WTC11 (cell line): Measurements from ENCODE around the gene TP53I3. TPM values are rescaled to one million over a fixed set of nuclear protein-coding genes. Genes with fewer than 3 reads are reported as not detected.

ENCODE experiments used
- ATAC-seq: fragments of 200-7000 bp; cut with Tn5 transposase; 2 replicates; pipeline ENCODE4 v1.10.0; 2021; ENCODE audit warnings: mild to moderate bottlenecking, moderate library complexity
- CTCF ChIA-PET: fragments of 300-600 bp; sonication (Branson Sonifier 250); formaldehyde crosslinking; loops from one replicate; lab custom pipeline; 2021; ENCODE audit warnings: antibody characterized with exemption; lab: Charles Lee
- POLR2A ChIA-PET: fragments of 350-600 bp; sonication (Branson Sonifier 250); formaldehyde crosslinking; loops from one replicate; lab custom pipeline; 2021; ENCODE audit warnings: antibody characterized with exemption; lab: Charles Lee
- DNase-seq: peaks from one replicate; pipeline ENCODE4 v3.0.0; 2021; ENCODE audit warnings: low spot score
- H3K27ac Mint-ChIP-seq: 2 replicates; pipeline ENCODE4 v1.8.0; 2021; ENCODE audit warnings: mixed read lengths
- H3K27me3 Mint-ChIP-seq: 2 replicates; pipeline ENCODE4 v1.8.0; 2021; ENCODE audit warnings: low read depth, mild to moderate bottlenecking, moderate library complexity, mixed read lengths
- H3K36me3 Mint-ChIP-seq: 2 replicates; pipeline ENCODE4 v1.8.0; 2021; ENCODE audit warnings: mixed read lengths
- H3K4me1 Mint-ChIP-seq: 2 replicates; pipeline ENCODE4 v1.8.0; 2022; ENCODE audit warnings: mixed read lengths
- H3K4me3 Mint-ChIP-seq: 2 replicates; pipeline ENCODE4 v1.8.0; 2021; ENCODE audit warnings: mild to moderate bottlenecking, moderate library complexity, mixed read lengths
- H3K9me3 Mint-ChIP-seq: 2 replicates; pipeline ENCODE4 v1.8.0; 2021; ENCODE audit warnings: mixed read lengths
- ATF1 ChIP-seq: sonication (generic); formaldehyde crosslinking; IDR thresholded peaks from 2 replicates; pipeline ENCODE4 v1.8.1; 2023; ENCODE audit warnings: mild to moderate bottlenecking, moderate library complexity, missing genetic modification reagents
- CBFB ChIP-seq: sonication (generic); formaldehyde crosslinking; IDR thresholded peaks from 2 replicates; pipeline ENCODE4 v1.8.1; 2022; ENCODE audit warnings: mild to moderate bottlenecking, low read depth, missing genetic modification reagents
- CDX4 ChIP-seq: fragments of 250-450 bp; sonication (Bioruptor Pico); IDR thresholded peaks from 2 replicates; pipeline ENCODE4 v1.9.0; 2021; ENCODE audit warnings: moderate library complexity, mild to moderate bottlenecking, inconsistent platforms, borderline replicate concordance
- CREM ChIP-seq: sonication (generic); formaldehyde crosslinking; IDR thresholded peaks from 2 replicates; pipeline ENCODE4 v1.8.1; 2022; ENCODE audit warnings: mild to moderate bottlenecking, missing genetic modification reagents, moderate library complexity
- E2F1 ChIP-seq: sonication (generic); formaldehyde crosslinking; IDR thresholded peaks from 2 replicates; pipeline ENCODE4 v1.8.0; 2022; ENCODE audit warnings: mild to moderate bottlenecking, missing genetic modification reagents
- E2F4 ChIP-seq: sonication (generic); formaldehyde crosslinking; IDR thresholded peaks from 2 replicates; pipeline ENCODE4 v1.8.1; 2022; ENCODE audit warnings: low read depth, mild to moderate bottlenecking, moderate library complexity, missing genetic modification reagents, borderline replicate concordance
- E2F5 ChIP-seq: sonication (generic); formaldehyde crosslinking; IDR thresholded peaks from 2 replicates; pipeline ENCODE4 v1.8.1; 2022; ENCODE audit warnings: mild to moderate bottlenecking, moderate library complexity, missing genetic modification reagents
- EMX1 ChIP-seq: fragments of 250-450 bp; sonication (Bioruptor Pico); IDR thresholded peaks from 2 replicates; pipeline ENCODE4 v1.8.0; 2021; ENCODE audit warnings: mild to moderate bottlenecking
- ETV6 ChIP-seq: sonication (generic); formaldehyde crosslinking; IDR thresholded peaks from 2 replicates; pipeline ENCODE4 v1.8.1; 2022; ENCODE audit warnings: mild to moderate bottlenecking, missing genetic modification reagents
- FOXK1 ChIP-seq: sonication (generic); formaldehyde crosslinking; IDR thresholded peaks from 2 replicates; pipeline ENCODE4 v1.8.0; 2022; ENCODE audit warnings: mild to moderate bottlenecking, moderate library complexity, missing genetic modification reagents
- FOXP4 ChIP-seq: sonication (generic); formaldehyde crosslinking; IDR thresholded peaks from 2 replicates; pipeline ENCODE4 v1.8.0; 2022; ENCODE audit warnings: mild to moderate bottlenecking, missing genetic modification reagents
- JUN ChIP-seq: sonication (generic); formaldehyde crosslinking; IDR thresholded peaks from 2 replicates; pipeline ENCODE4 v1.8.0; 2023; ENCODE audit warnings: mild to moderate bottlenecking, missing genetic modification reagents
- KAT7 ChIP-seq: sonication (generic); formaldehyde crosslinking; IDR thresholded peaks from 2 replicates; pipeline ENCODE4 v1.8.1; 2023; ENCODE audit warnings: missing genetic modification reagents, mild to moderate bottlenecking, borderline replicate concordance
- MAX ChIP-seq: sonication (generic); formaldehyde crosslinking; IDR thresholded peaks from 2 replicates; pipeline ENCODE4 v1.8.0; 2022; ENCODE audit warnings: mild to moderate bottlenecking, missing genetic modification reagents
- MYBL2 ChIP-seq: sonication (generic); formaldehyde crosslinking; IDR thresholded peaks from 2 replicates; pipeline ENCODE4 v1.8.1; 2023; ENCODE audit warnings: mild to moderate bottlenecking, moderate library complexity, missing genetic modification reagents
- NFATC4 ChIP-seq: fragments of 250-450 bp; sonication (Bioruptor Pico); IDR thresholded peaks from 2 replicates; pipeline ENCODE4 v1.9.0; 2021; ENCODE audit warnings: mild to moderate bottlenecking
- PRRX2 ChIP-seq: fragments of 250-450 bp; sonication (Bioruptor Pico); IDR thresholded peaks from 2 replicates; pipeline ENCODE4 v1.8.0; 2021; ENCODE audit warnings: mild to moderate bottlenecking
- RORB ChIP-seq: fragments of 250-450 bp; sonication (Bioruptor Pico); IDR thresholded peaks from 2 replicates; pipeline ENCODE4 v1.9.0; 2021; ENCODE audit warnings: mild to moderate bottlenecking
- SMAD3 ChIP-seq: sonication (generic); formaldehyde crosslinking; IDR thresholded peaks from 2 replicates; pipeline ENCODE4 v1.8.0; 2022; ENCODE audit warnings: missing genetic modification reagents, mild to moderate bottlenecking, borderline replicate concordance
- SOX15 ChIP-seq: fragments of 250-450 bp; sonication (Bioruptor Pico); IDR thresholded peaks from 2 replicates; pipeline ENCODE4 v1.9.0; 2021; ENCODE audit warnings: mild to moderate bottlenecking
- USF1 ChIP-seq: sonication (generic); formaldehyde crosslinking; IDR thresholded peaks from 2 replicates; pipeline ENCODE4 v1.8.0; 2022; ENCODE audit warnings: mild to moderate bottlenecking, missing genetic modification reagents
- USF2 ChIP-seq: sonication (generic); formaldehyde crosslinking; IDR thresholded peaks from 2 replicates; pipeline ENCODE4 v1.8.1; 2023; ENCODE audit warnings: mild to moderate bottlenecking, missing genetic modification reagents, moderate library complexity
- ZBTB43 ChIP-seq: sonication (generic); formaldehyde crosslinking; IDR thresholded peaks from 2 replicates; pipeline ENCODE4 v1.8.1; 2023; ENCODE audit warnings: mild to moderate bottlenecking, missing genetic modification reagents
- ZNF138 ChIP-seq: sonication (generic); formaldehyde crosslinking; conservative IDR thresholded peaks from 2 replicates; pipeline ENCODE4 v1.8.1; 2022; ENCODE audit warnings: mild to moderate bottlenecking, moderate library complexity, missing genetic modification reagents
- ZNF219 ChIP-seq: sonication (generic); formaldehyde crosslinking; IDR thresholded peaks from 2 replicates; pipeline ENCODE4 v1.8.0; 2023; ENCODE audit warnings: missing genetic modification reagents, mild to moderate bottlenecking, borderline replicate concordance
- ZNF317 ChIP-seq: sonication (generic); formaldehyde crosslinking; IDR thresholded peaks from 2 replicates; pipeline ENCODE4 v1.8.1; 2023; ENCODE audit warnings: low read depth, mild to moderate bottlenecking, moderate library complexity, missing genetic modification reagents, borderline replicate concordance
- ZNF423 ChIP-seq: fragments of 250-450 bp; sonication (Bioruptor Pico); IDR thresholded peaks from 2 replicates; pipeline ENCODE4 v2.1.2; 2022; ENCODE audit warnings: mild to moderate bottlenecking, moderate library complexity
- total RNA-seq: library from RNA; stranded (reverse); gene quantifications from 3 replicates; pipeline ENCODE4 v1.2.3, GENCODE V29; 2021

TP53I3 gene
- total RNA-seq, 1 experiment from 2014 or later, result 32.9 TPM

- 0 out of 2 replicates have a peak, but pooled peaks have one; percentile 36 for TF ChIP-seq E2F1 (CRISPR knock-in tag)
- no peak for TF ChIP-seq RORB (CRISPR knock-in tag)
- TF ChIP-seq MAX (CRISPR knock-in tag), result 0 out of 2 replicates have a peak, but pooled peaks have one; percentile 3
- no peak for TF ChIP-seq PRRX2 (CRISPR knock-in tag)
- TF ChIP-seq ETV6 (CRISPR knock-in tag), result 0 out of 2 replicates have a peak, but pooled peaks have one; percentile 51
- 0 out of 2 replicates have a peak, but pooled peaks have one; percentile 29 for TF ChIP-seq KAT7 (CRISPR knock-in tag)
- TF ChIP-seq CDX4 (CRISPR knock-in tag), result no peak
- peak; percentile 83; the same call in 1 of the 2 replicates for TF ChIP-seq MYBL2 (CRISPR knock-in tag)
- 0 out of 2 replicates have a peak, but pooled peaks have one; percentile 40 for TF ChIP-seq USF1
- TF ChIP-seq SMAD3, result no peak
- no peak; the same call in none of the 2 replicates for TF ChIP-seq ZBTB43 (CRISPR knock-in tag)
- 0 out of 2 replicates have a peak, but pooled peaks have one; percentile 9 for TF ChIP-seq USF2 (CRISPR knock-in tag)
- TF ChIP-seq CBFB (CRISPR knock-in tag), result no peak; the same call in 1 of the 2 replicates
- no peak for TF ChIP-seq NFATC4 (CRISPR knock-in tag)
- TF ChIP-seq ZNF138 (CRISPR knock-in tag), result no peak
- peak; percentile 45; the same call in 1 of the 2 replicates for TF ChIP-seq CREM (CRISPR knock-in tag)
- peak; percentile 75; the same call in 1 of the 2 replicates for TF ChIP-seq ATF1
Observed at GRCh38 chr2:24084386-24085199, at the start of gene TP53I3 (continued).

GRCh38 chr2:24132543-24132942 is 47.9 kb upstream of the TP53I3 start:
- POLR2A ChIA-PET, result no interaction called here
- Mint-ChIP-seq H3K4me1 (no peaks in the 10 kb centered on the region), H3K27ac (no peak overlapping the region), H3K9me3 (peaks cover 22% of the 10 kb centered on the region), H3K4me3 (no peak overlapping the region), H3K27me3 (no peaks in the 10 kb centered on the region; the same call in 1 of the 2 replicates), H3K36me3 (peaks cover 11% of the 10 kb centered on the region)
- ATAC-seq (no peak), DNase-seq (no peak)
- CTCF ChIA-PET, result no interaction called here
- TF ChIP-seq JUN (CRISPR knock-in tag), result no peak
- TF ChIP-seq ZNF423 (CRISPR knock-in tag), result no peak
- no peak for TF ChIP-seq FOXP4 (CRISPR knock-in tag)
- TF ChIP-seq NFATC4 (CRISPR knock-in tag), result no peak
- TF ChIP-seq CBFB (CRISPR knock-in tag), result no peak
- no peak for TF ChIP-seq ZNF219 (CRISPR knock-in tag)
- TF ChIP-seq EMX1, result no peak
- no peak for TF ChIP-seq E2F5
- no peak for TF ChIP-seq ZNF317 (CRISPR knock-in tag)
- no peak for TF ChIP-seq E2F4 (CRISPR knock-in tag)
- TF ChIP-seq FOXK1, result no peak
- no peak for TF ChIP-seq SOX15 (CRISPR knock-in tag)
